CD4-positive, alpha-beta T cell treated with Interleukin-10 for 1 hour (primary cell): Measurements from ENCODE around the gene BIRC5.
A peak's percentile ranks its signal among the peaks of the same experiment; 100 is the strongest.
"Not testable (repeated sequence)": the region's sequence is repeated elsewhere in the genome, so short reads cannot be mapped to it uniquely, and the experiment has no call there.

Experiments
- DNase-seq: peaks from one replicate; pipeline ENCODE4 v3.0.0-alpha.2; 2020

Gene BIRC5

DNA sequence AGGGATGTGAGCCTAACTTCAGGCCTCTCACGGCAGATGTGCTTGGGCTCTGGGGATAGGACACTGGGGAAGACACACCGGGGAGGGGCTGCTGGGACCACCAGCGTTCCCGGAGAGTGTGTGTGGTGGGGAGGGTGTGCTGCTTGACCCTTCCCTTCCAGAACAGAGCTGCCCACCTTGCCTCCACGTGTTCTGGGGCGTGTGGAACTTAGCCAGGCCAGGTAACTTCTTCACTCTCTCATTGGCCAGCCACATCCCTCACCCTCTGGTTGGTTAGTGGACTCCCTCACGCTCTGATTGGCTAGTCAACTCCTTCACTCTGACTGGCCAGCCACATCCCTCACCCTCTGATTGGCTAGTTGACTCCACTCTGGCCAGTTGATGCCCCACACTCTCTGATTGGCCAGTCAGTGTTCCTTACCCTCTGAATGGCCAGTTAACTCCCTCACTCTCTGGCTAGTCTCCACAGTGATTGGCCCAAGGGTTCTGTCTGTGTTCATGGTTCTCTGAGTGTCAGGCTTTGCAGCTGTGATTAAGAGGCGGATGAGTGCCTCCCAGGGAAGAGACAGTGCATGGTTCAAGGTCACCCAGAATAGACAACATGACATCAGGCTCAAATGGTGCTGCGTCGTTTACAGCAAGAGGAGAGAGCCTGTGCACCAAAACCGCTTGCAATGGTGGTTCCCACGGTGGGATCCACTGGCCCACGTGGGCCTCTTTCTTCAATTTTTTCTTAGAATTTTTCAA is 27.4 kb downstream of the BIRC5 start:
- DNase-seq = no peak

DNA sequence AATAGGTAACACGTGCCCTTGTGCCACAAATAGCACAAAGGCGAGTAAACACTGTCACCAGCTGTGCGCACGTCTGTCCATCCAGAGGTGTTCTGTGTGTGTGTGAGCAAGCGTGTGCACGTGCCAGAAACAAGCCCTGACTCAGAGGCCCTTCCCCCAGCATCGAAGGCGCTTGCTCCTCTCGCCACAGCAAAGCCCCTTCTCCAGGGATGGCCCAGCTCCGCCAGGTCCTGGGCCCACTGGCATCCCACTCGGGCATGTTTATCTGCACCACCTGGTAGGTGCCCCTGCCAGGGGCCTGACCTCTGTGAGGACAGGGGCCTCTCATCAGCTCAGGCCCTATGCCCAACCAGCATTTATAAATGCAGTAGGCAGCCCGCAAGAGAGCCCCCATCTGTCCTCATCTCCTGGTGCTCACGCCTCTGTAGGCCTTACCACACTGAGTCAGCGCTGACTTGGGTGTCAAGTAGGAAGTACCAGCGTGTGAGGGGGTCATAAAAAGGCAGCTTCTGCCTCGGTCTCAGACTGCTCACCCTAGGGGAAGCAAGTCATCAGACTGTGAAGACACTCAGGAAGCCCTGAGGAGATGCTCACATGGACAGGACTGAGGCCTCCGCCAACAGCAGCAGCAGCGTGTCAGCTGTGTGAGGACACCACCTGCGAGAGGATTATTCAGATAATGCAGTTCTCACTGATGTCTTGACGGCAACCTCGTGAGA is 28.1 kb downstream of the BIRC5 start:
- DNase-seq = no peak

DNA sequence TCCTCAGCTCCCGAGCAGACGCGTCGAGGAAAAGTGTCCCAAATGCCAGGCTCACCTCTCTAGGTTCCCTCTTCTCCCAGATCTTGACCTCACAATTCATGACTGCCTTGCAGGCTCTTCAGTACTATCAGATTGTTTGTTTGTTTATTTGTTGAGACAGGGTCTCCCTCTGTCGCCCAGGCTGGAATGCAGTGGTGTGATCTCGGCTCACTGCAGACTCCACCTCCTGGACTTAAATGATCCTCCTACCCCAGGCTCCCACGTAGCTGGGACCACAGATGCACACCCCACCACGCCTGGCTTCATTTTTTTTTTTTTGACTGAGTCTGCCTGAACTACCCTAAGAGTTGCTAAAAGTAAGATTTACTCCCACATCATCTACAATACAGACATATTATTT is 33.3 kb downstream of the BIRC5 start:
- DNase-seq = no peak

DNA sequence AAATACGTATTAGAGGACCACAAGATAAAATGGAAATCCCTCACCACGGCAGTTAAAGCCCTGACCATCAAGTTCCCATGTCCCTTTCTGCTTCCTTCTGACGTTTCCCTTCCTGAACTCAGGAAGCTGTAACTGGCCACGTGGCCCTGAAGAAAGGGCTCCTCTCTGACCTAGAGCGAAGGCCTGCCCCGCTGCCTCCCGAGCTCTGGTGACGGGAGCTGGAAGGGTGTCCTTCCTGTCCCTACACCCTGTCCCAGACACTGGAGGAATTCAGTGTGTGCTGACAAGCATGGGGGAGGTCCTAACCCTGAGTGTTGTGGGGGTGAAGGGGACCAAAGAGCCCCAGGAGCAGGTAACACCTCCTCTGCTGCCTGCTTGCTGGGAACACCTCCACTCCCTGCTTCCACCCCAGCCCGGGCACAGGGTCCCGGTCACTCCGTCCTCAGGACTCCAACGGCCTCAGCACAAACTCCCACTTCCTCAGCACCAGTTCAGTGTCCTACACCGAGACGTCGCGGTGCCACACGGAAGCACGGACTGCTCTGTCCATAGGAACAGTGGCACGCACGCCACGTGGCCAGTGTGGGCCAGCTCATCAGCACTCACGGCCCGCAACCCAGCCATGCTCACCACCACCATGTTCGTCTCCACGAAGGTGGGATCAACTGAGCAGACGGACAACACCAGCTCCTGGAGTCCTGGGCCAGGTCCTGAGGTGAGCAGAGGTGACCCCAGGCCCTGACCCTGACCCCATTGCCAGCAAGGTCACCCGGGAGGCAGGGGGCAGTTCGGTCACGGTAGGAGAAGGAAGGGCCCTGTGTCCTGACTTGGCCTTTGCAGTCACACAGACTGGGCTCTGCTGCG is 34.2 kb downstream of the BIRC5 start:
- DNase-seq = no peak

DNA sequence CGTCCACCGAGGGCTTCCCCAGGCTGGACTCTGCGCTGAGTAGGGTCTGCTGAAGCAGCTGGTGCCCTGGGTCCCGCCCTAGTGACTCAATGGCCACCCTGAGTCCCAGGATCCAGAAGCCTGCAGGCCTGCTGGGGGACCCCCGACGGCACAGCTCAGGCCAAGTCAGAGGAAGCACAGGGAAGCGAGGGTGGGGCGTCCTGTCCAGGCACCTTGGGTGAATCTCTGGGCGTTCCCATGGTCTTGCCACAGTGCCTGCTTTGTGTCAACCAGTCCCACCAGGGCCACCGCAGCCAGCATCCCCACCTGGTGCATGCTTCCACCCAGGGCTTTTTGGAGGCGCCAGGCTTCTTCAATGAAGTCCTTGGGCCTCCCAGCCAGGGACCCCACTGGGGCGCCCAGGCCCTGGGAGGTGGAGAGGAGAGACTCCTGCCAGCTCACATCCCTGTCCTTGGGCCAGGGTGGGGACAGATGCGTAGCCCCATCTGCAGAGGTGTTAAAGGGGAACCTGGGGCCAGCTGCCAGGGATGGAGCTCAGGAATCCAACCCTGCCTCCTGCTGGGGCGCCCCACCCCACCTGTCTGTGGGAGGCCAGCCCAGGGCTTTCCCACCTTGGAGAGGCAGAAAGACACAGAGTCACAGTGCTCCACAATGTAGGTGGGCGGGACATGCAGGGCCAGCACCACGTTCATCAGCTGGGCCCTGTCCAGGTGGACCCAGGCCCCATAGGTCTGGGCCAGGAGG is 35.2 kb downstream of the BIRC5 start:
- no peak for DNase-seq

DNA sequence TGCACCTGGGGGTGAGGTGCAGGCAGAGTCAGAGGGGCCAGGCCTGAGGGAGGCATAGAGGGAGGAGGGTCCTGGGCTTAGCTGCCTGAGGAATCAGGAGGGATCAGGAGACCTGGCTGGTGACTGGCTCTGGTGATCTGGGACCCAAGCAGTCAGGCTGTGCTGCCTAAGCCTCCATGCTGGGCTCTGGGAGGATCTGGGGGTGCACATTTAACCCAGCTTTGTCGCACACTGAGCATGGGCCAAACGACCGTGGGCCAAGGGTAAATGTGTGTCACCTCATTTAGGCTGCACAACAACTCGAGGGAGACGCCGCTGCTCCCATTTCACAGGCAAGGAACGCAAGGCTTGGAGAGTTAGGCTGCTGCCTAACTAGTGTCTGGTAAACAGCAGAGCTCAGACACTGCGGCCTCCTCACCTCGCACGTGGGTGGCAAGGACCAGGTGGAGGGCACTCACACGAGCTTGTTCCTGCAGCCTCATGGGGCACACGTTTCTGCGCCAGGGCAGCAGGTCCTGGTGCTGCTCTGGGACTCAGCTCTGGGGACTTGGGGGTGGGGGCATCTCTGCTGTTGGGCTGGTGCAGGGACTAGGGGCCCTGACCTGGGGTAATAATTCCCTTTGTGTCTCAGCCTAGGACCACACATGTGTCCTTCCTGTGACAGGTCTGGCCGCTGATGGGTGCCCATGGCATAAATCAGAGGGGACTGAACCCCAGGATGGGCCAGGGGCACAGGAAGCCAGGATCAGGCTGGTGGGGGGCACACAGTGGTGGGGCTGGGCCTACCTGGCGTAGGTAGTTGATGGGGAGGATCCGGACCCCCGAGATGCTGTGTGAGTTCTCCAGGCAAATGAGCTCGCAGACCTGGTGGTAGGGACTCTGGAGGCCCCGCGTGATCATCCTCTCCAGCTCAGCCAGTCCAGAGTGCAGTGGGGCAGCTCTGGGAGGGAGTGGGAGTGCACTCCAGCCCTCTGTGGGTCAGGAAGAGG is 36.1 kb downstream of the BIRC5 start:
- no peak for DNase-seq

DNA sequence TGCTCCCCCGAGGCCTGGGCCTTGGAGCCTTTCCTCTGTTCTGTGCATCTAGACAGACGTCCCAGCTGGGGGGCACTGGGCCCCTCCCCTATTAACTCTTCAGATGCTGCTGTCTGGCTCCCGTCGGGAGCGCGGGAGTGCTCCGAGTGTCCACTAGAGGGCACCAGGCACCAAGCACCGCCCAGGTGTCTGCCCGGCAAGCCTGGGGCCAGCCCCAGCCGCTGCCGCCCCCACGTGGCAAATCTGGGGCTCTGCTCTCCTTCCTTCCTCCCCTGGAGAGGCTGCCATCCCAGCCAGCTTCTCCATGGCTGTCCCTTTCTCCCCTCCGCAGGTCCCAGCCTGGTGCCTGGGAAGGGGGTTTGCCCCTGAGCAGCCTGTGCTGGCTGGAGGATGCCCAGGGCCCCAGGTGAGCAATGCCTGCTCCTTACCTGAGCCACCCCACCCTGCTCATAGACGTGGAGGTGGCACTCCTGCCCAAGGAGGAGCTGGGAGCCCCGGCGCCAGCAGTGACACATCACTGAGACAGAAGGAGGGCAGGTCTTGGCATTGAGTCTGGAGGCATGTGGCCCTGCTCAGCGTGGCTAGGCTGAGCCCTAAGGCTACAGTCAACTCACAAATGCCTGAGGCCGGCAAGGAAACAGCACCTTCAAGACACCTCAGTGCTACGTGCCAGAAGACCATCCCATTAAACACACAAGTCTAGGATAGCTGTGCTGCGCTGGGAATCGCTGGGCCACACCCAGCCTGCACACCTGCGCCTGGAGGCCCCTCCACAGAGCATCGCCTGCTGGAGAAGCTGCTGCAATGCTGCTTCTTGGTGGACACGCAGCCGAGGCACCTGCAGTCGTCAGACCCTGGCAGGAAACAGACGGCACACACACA is 37.1 kb downstream of the BIRC5 start:
- peak; percentile 87 for DNase-seq

DNA sequence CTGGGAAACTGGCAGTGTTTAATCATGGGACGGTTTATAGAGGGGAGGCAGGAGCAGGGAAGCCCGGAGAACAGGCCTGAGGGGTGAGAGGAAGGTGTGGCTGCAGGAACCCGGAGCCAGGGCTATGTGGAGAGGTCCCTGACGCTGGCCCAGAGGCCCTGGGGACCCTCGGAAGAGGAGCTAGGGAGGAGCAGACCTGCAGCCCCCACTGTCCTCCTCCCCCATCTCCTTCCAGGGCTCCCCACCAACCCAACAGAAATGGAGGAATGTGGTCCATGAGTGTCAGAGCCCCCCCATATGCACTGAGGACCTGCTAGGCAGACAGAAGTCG is 37.7 kb downstream of the BIRC5 start:
- DNase-seq = no peak

DNA sequence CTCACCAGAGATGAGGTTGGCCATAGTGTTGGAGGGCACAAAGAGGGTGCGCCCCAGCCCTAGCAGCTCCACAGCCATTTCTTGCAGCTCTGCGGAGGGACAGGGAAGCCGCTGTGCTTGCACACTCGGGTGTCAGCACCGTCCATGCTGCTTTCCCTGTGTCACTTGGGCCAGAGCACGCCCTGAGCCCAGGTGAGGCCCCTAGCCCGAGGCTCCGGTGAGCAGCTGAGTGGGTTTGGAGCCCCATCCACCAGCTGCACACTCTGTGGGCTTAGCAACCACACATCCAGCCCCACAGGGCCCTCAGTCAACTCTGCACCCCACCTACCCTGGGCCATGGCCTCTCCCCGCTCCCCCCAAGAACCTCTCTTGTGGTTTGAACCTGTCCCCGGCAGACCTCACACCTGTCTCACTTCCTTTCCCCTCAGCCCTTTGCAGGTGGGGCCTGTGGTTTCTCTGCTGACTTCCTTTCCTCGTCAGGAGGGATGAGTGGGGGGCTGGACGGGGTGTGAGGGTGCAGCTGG is 38.1 kb downstream of the BIRC5 start:
- peak; percentile 89 for DNase-seq

DNA sequence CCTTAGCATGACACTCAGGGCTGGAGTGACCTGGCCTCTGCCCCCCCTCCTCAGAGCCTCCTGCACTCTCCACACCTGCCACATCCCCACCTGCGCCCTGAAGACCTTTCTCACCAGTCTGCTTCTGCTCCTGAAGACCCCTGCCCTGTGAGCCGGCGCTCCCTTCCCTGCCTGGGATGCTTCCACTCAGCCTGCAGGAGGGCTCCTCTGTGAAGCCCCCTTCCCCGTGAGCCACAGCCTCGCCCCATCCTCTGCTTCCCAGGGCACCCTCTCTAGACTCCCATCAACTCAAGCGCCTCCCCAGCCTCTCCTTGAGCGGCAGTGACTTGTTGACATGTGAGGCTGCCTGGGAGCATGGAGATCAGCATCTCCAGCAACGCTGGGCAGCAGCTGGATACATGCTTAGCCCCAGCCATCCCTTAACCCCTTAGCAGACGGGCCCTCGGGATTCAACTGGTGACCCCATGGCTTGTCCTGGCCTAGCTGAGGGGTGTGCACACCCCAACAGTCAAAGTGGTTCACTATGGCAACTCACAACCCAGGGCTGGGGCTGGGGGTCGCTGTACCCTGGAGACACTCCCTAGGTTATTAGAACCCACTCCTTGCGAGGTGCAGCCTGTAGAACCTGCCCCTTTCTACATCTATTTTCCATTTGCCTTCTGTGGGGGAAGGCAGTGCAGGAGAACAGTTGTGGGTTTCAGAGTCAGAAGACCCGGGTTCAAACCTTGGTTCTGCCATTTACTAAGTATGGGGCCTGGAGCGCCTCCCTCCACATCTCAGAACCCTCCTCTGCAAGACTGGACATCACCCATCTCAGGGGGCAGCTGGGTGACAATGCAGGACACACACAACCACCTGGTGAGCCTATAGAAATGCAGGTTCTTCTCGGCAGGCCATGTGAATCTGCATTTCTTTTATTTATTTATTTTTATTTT is 38.9 kb downstream of the BIRC5 start:
- peak; percentile 21 for DNase-seq

DNA sequence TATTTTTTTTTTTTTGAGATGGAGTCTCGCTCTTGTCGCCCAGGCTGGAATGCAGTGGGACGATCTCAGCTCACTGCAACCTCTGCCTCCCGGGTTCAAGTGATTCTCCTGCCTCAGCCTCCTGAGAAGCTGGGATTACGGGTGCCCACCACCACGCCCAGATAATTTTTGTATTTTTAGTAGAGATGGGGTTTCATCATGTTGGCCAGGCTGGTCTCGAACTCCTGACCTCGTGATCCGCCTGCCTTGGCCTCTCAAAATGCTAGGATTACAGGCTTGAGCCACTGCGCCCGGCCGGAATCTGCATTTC is 39.5 kb downstream of the BIRC5 start:
- not testable (repeated sequence) for DNase-seq

DNA sequence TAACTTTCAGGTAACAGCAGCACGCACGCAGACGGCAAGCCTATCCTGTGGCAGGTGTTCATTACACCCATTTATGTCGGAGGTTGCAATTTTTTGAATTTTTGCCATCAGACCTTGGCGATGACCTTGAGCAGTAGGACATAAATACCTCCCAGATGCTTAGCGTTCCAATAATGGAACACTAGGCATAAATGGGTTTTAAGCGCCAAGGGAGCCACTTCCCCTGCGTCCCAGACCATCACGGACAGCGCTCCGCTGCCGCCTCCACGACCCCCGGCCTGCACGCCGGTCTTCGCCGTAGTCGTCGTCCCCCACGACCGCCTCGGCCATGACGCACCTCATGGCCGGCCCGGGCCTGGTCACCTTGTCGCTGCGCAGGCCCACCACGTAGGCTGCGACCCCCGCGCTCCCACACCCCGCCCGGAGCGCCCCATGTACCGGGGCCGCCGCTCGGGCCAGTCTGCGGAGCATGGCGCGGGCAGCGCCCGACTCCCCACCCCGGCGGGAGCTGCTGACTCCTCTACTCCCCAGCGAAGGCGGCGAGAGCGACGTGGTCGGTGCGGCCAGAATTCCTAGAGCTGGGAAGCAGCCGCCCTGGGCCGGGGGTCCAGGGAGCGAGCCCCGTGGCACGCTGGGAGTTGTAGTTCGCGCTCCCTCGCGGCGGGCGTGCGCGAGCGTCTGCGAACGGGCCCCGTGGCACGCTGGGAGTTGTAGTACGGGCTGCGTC is 40.1 kb downstream of the BIRC5 start:
- DNase-seq = peak; percentile 84

DNA sequence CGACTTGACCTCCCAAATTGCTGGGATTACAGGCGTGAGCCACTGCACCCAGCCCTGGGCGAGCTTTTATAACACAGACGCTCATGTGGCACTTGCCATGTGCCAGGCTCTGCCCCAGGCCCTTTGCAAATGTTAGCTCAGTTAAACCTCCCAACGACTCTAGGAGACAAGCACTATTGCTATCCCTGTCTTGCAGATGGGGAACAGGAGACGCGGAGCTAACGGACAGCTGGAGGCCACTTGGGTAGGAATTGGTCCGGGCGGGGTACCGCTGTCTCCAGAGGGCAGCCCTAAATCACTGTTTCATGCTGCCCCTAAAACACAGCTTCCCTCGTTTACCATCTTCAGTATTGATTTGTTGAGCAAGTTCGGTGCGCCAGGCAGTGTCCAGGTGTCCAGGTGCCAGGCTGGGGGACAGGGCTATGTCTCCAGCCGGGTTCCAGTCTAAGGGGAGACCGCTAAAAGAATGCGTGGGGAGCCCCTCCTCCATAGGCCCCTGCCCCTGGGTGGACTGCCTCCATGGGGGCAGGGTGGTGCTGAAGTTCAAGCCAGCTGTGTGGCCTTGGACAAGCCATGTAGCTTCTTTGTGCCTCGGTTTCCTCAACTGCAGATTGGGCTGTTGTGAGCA is 41.1 kb downstream of the BIRC5 start:
- DNase-seq = no peak

DNA sequence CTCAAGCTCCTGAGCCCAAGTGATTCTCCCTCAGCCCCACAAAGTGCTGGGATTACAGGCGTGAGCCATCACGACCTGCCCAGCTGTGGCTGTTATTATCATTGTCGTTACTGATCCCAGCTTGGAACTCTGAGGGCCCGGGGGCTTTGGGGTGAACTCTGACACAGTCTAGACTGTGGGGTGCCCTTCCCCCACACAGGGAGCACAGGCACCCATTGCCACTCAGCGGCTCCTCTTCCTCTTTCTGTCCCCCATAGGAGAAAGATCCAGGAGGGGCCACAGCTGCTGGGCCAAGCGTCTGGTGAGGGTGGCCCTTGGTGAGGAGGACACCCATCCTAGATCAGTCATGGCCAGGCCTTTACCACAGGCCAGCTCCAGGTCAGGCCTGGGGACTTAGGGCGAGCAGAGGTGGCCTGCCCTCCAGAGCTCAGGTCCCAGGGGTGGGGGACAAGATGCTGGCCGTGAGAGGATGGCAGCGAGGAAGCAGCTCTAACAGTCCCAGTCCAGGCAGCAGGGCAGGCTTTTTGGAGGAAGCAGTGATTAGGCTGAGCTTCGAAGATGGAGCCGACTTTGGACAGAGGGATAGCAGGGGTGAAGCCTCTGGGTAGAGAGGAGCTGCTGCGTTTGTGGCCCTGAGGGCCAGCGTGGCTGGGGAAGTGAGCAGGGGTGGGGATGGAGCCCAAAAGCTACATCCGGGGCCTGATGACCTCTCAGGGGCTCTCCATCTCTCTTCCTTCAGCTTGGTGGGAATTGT is 42.1 kb downstream of the BIRC5 start:
- no peak for DNase-seq

DNA sequence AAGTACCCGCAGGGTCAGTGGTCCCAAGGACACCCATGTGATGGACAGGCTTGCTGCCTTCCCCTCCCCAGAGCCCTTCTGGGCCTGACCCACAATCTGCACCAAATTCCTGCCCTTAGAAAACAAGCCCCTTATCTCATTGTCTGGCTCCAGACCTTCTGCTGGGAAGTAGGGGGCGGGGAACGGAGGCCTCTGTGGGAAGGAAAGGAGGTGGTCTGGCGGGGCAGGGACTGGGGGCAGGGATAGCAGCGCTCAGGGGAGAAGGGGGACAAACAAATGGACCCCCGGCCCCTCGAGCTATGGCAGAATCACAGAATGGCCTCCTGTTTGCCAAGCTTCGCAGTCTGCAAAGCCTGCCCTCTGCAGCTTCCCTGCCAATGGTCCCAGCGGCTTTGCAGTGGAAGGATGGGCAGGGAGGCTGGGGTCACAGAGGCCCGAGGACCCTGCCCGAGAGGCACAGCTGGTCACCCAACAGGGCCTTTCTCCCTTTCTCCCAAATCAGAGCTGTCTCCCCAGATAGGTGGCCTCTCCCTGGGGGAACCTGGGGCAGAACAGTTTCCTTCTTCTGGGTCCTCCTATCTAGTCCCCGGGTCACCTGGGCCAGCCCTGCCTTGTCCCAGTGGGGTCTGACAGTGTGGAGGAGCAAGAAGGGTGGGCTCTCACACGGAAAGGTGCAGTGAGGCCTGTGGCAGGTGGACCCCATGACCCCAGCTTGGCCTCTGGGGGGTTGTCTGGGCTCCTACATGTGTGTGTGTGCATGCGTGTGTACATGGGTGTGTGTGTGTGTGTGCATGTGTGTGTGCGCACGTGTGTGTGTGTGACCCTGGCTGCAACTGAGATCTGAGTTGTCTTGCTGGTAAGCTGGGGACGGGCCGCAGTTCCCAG is 42.9 kb downstream of the BIRC5 start:
- no peak for DNase-seq

DNA sequence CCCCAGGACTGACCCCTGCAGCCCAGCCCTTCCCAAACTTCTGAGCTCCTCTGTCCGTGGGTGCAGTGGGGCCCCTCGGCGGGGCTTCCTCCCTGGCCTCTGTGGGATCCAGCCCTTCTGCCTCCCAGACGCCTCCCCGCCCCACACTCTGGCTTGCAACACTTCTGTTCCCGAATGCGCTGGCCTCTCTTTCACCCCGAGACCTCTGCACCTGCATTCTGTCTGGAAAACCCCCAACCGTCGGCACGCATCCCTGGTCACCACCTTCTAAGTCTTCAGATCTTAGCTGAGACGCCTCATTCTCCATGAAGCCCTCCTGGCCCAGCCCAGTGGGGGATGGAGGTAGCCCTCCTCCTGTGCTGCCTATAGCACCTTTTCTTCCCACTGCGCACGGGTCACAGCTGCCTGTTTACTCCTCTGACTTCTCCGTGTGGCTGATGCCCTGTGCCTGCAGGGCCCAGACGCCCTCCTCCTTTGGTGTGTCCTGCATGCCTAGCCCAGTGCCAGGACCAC is 43.8 kb downstream of the BIRC5 start:
- peak; percentile 57 for DNase-seq
